GM11168 (cell line): ENCODE results near the gene OTOA.

ENCODE experiments used
- in situ Hi-C: fragments of 300-500 bp; cut with MboI; formaldehyde crosslinking; loops from one replicate; pipeline ENCODE4 v1.12.0; 2022; ENCODE audit warnings: low sequenced_read_pairs; ENCODE audit not compliant: unreplicated experiment

The OTOA gene

DNA sequence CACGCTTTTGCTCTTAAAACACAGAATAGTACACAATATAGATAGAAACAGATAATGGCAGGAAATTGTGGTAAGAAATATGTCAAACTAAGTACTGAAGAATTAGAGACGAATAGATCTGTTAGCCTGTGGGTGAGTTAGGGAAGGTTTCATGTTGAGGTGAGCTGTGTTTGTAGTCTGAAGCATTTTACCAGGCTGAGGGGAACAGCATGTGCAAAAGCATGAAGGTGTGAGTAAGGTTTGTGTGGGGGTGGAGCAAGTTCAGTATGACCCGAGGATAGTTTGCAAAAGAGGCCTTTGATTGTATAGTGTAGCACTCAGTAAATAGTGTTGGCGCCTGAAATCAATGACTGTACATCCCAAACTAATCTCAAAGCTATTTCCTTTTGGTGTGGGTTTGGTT, 25.2 kb upstream of the OTOA start:
- in situ Hi-C loops = no loop called here

DNA sequence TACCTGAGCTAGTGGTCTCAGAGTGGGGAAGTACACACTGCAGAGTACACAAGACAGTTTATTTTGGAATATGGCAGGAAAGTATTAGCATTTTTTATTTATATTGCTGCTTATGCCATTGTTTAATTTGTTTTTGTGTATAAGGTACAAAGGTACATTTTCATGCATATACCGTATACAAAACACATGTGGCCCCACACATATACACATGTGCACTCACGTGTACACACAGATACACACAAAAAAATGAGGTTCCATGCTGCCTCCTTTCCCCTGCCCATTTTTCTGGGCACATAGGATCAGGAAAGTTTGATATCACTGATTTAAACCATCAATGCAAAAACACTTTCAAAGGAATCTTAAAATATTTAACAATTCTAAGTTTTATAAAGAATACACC, 24.3 kb upstream of the OTOA start:
- in situ Hi-C loops = no loop called here

DNA sequence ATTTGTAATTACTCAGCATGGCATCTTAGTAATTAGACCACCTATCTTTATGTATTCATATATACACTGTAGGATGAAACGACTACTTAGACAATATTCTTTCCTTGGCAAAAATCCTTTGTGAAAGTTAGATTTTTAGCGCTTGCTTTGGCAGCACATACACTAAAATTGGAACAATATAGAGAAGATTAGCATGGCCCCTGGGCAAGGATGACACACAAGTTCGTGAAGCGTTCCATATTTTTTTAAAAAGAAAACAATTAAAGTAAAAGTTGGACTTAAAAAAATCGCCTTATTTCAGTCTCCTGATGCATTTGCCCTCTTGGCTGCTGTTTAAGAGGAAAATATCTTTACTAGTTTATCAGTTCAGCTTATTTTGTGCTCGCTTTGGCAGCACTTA, 21.9 kb upstream of the OTOA start:
- in situ Hi-C loops = no loop called here

DNA sequence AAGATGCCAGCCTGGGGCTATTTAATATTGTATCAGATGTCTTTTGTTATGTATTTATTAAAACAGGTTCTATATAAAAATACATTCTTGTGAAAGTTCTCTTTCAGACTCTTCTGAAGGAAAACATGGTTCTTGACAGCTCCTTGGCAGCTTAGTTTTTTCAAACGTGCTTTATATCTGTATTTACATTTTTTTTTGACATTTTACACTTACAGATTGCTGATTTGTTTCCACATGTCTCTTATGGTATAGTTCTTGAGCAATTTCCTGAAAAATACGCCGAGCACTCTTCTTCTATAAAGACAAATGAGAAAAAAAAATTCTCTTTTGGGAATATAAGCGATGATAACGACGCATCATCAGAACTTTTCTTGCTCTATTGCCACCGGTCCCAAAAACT, 20.9 kb upstream of the OTOA start:
- in situ Hi-C loops = no loop called here

DNA sequence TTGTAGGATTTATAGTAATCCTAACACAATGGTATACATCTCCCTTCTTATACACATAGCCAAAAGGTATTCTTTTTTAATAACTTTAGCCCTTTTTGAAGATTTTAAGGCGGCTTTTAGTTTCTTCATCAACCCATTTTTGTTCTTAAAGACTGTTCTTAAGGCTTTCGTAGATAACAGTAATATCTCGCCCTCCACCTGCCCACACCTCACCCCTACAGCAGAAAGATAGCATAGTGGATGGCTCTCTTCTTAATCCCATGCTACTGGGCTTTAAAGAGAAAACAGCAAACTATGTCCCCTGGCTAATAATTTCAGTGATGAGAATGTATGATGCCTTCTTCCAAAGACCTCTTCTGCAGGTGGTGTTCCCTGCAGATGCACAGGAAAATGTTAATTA, 20.0 kb upstream of the OTOA start:
- in situ Hi-C loops = no loop called here

DNA sequence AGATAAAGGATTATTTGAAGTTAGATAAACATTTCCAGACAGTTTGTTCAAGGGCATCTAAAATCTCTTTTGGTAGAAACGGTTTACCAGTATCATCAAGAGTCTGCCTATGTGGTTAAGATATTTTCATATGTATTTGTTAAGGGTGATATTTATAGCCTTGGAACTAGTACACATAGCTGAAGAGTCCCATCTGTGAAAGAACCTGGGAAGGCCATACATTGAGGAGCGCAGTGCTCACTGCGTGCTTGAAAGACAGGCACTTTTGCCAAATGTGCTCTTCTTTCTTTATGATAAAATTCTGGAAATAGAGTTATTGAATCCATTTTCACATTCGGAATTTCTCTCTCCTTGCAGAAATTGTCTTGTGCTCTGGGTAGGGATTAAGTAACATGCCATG, 19.1 kb upstream of the OTOA start:
- in situ Hi-C loops = loop anchor here (5.0 kb wide), 1 partner anchor 62 kb away; no protein-coding TSS in a partner anchor

DNA sequence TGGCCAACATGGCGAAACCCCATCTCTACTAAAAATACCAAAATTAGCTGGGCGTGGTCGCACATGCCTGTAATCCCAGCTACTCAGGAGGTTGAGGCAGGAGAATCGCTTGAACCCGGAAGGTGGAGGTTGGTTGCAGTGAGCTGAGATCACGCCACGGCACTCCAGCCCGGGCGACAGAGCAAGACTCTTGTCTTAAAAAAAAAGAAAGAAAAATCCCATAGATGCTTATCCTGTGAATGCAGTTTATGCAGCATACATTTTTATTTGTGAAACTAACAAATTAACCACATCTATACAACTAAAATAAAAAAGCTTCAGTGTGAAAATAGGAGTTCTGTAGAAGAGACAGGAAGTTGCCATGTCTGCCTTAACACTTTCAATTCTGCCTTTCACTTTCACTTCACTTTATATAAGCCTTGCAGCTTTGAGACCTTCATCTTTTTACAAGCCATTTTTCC, 18.5 kb upstream of the OTOA start:
- in situ Hi-C loops = loop anchor here (5.0 kb wide), 1 partner anchor 63 kb away; no protein-coding TSS in a partner anchor

DNA sequence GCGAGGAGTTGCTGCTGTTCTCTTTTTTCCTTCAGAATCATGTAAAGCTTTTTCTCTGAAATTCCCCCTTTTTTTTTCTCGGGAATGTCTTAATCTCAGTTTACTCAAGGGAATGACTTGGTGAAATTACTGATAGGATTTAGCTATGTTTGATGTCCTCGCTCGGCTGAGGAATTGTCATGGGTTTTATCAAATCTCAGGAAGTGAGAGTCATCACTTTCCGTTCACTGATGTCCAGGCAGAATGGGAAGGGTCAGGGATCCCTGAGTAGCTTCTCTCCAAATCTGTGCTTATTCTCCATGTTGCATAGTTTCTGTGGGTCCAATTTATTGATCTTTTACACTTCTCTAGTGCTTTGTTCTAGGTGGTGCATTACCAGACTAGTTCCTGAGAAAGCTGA, 17.7 kb upstream of the OTOA start:
- in situ Hi-C loops = loop anchor here (5.0 kb wide), 1 partner anchor 64 kb away; no protein-coding TSS in a partner anchor

DNA sequence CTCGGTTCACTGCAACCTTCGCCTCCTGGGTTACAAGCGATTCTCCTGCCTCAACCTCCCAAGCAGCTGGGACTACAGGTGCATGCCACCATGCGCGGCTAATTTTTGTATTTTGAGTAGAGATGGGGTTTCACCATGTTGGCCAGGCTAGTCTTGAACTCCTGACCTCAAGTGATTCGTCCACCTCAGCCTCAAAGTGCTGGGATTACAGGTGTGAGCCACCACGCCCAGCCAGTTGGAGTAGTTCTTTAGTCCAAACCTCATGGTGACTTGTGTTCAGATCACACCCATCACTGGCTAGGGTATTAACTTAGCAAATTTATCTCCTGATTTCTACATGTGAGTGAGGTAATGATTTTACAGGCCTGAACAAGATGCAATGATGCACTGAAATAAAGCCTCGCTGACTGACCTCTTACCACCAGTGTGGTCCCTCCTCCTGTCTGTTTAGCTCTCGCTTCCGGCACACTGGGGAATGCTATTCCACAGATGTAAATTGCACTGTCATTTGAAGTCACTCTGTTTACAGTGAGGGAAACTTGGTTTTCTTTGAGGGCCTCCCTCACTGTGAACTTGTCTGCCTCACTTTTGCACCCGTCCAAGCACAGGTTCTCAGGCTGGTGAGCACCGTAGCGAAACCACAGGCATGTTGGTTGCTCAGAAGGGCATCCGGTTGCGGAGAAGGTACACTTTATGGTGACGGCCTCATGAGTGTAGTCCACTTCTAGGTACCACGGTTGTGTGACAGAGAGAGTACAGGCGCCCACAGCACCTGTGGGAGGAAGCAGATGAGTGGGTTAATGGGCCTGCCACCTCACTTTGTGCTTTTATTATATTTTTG, 16.8 kb upstream of the OTOA start:
- in situ Hi-C loops = loop anchor here (5.0 kb wide), 1 partner anchor 65 kb away; no protein-coding TSS in a partner anchor

DNA sequence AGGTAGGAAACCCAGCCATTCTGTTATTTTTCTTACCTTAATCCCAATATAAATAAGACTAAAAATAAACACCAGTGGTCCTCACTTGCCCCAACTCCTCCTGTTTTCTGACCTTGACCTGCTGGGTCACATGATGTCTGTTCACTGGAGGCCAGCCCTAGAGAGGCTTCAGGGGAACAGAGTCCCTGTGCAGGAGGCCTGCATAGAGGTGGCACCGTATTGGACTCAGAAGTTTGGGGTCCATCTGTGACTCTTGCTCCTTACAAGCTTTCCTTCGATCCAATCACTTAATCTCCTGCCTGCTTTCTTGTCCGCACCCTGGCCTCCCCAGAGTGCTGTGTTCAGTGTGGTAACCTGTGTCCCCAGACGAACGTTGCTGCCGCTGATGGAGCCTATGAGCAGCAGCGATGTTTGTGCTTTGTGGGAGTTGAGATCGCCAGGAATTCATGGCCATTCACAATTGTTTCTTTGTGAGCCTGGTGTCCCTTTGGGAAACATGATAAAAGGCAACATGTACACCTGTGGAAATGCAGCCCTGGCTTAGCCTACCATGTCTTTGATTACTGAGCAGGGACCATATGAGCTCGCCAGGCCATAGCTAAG, 16.1 kb upstream of the OTOA start:
- in situ Hi-C loops = loop anchor here (5.0 kb wide), 1 partner anchor 65 kb away; no protein-coding TSS in a partner anchor

DNA sequence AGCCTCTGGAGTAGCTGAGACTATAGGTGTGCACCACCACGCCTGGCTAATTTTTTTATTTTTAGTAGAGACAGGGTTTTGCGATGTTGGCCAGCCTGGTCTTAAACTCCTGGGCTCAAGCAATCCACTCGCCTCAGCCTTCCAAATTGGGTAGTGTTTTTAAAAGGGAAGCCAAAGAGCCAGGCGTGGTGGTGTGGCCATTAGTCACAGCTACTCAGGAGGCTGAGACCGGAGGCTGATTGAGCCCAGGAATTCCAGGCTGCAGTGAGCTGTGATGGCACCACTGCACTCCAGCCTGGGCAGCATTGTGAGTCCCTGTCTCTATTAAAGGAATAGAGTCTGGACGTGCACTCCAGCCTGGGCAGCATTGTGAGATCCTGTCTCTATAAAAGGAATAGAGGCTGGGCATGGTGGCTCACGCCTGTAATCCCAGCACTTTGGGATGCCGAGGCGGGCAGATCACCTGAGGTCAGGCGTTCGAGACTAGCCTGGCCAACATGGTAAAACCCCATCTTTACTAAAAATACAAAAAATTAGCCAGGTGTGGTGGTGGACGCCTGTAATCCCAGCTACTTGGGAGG, 13.9 kb upstream of the OTOA start:
- in situ Hi-C loops = loop anchor here (5.0 kb wide), 1 partner anchor 68 kb away; no protein-coding TSS in a partner anchor

DNA sequence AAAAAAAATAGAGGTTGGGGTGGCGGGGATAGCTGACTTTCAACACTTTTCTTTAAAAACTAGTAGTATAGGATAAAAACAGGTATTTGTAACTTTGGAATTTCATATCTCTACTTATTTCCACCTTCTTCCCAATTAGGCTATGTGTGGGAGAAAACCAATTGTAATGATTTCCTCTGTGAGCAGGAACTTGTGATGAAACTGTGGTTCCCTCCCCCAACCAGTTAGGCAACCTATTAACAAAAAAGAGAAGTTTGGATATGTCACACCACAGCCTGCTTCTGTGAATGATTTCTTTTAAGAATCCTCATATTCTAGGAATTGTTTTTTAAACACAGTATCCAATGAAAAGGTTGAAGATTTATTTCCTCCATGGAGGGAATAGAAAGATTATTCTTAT, 13.2 kb upstream of the OTOA start:
- in situ Hi-C loops = no loop called here

DNA sequence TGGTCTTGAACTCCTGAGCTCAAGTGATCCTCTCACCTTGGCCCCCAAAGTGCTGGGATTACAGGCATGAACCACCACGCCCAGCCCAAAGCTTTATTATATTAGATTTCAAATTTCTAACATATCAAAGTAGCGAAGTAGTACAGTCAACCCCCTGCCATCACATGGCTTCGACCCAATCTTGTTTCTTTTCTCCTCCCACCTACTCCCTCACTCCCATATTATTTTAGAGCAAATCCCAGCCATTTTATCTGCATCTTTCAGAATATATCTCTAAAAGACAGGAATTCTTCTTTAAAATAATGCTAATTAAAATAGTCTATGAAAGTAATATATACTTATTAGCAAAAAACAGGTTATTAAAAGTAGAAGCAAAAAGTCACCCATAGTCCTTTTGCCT, 12.3 kb upstream of the OTOA start:
- in situ Hi-C loops = no loop called here

DNA sequence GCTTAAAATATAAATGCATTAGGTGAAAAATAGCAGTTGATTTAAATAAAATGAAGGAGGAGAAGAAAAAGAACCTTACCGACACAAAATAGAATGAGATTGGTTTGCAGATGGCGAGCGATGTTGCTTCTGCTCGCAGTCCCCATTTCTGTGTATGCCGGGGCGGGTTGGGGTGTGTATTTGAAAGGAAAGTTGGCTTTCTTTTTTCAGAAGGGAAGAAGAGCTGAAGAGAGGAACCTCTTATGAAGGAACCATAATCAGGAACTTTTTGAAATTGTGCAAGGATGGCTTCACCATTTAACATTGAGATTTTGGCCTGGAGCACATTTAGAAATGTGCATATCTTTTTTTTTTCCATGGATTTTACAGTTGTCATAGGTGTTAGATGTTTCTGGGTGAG, 11.3 kb upstream of the OTOA start, which contains the start of gene IGSF6:
Gene IGSF6 (minus strand): TSS at position 156 of the 400 bp plus-strand sequence. CDS start 10 bp downstream, at position 146.
- in situ Hi-C loops = no loop called here

DNA sequence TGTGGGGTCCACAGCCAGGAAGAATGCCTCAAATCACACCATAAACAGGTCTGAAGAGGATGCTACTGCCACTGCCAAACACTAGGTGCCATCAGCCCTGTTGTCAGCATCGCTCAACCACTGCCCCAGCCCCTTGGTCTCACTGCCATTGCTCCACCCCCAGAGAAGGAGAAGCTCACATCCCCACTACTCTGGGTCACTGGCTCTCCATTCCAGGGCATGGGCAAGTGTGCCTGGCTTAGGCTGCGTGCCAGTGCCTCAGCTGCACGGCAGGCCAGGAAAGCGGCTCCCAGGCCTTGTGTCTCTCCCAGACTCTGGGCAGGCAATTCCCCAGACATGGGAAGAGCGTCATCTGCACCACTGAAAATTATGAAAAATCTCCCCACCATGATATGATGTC, 10.2 kb upstream of the OTOA start:
- in situ Hi-C loops = no loop called here

DNA sequence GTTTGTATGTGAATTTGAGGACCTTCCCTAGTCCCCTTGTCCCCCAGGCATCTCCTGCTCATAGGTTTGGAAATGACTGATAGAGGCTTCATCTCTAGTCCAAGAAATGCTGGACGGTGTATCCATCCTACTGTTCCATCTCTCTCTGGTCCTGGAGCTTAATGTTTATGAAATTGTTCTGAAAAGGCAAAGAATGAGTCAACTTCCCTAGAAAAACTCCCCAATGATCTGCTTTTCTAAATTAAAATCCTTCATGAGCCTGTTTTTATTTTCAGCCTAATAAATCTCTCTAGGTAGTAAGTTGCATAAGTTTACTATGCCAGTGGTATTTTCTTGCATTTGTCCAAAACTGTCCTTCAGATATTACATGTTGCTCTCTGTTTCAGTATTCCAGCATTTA, 9.3 kb upstream of the OTOA start:
- in situ Hi-C loops = no loop called here

DNA sequence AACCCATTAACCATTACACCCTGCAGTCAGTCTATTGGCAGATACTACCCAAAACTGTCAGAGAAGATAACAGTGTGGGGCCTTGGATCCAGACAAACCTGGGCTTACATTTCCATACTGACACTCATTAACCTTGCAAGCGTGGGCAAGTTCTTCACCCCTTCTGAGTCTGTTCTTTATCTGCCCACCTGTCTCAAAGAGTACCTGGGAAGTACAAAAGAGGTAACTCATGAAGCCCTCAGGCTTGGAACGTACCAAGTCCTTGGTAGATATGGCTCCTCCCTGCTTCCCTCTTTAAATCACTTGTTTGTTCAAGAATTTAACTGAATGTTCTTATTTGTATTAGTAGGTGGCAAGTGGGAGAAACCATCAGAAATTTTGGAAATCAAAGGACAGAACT, 8.9 kb upstream of the OTOA start:
- in situ Hi-C loops = no loop called here

DNA sequence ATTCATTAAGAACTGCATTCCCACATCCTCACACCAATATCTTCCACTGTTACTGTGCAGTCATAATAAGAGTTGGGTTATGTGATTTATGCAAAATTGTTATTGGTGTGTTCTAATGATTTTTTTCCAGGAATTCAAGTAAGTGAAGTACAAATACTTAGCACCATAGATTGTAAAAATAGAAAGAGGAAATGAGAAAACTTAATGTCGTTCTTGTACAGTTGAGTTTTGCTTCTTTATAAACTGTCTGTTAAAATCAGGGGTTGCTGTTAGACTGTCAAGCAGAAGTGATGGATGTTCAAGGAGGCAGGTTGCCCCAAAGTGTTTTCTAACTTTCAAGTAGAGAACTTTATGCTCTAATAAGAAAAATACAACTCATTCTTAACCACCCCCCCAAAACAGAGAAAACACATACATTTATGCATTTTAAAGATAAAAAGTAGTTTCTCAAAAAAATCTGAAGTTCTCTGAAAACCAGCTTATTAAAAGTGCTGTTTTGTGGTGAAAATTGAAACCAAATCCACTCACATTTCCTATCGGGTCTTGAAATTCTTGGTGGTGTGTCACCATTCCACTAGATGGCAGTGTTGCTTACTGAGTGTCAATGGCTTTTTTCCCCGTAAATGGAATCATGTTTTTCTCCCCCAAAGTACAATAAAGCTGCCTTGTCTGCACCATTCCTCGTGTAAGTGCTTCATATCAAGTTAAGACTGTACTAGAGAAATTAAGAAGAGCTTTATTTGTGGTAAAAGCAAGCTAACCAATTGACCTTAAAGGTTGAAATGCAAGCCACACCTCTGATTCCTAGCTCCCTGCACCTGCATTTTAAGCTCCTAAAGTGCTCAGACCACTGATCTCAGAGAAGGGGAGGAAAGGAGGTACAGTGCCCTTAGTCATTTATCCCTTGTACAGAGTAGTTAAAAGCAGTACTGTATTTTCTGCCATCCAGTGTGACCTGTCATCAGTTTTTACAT, 6.7 kb upstream of the OTOA start:
- in situ Hi-C loops = no loop called here

DNA sequence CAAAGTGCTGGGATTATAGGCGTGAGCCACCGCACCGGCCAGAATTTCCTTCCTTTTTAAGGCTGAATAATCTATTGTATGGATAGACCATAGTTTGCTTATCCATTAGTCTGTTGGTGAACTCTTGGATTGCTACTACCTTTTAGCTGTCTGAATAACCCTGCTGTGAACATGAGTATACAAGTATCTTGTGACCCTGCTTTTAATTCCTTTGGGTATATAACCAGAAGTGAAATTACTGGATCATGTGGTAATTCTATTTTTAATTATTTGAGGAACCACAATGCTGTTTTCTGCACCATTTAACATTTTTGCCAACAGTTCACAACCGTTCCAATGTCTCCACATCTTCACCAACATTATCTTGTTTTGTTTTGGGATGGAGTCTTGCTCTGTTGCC, 4.6 kb upstream of the OTOA start:
- in situ Hi-C loops = no loop called here
